Gastrocnemius medialis (tissue), 4 donors: ENCODE data around the gene COL6A6. TPM values are rescaled to one million over a fixed set of nuclear protein-coding genes. Genes with fewer than 3 reads are reported as not detected.

Experiments
- ATAC-seq, 2 donors: fragments of 150-250 bp; one replicate each; pipeline ENCODE4 v1.9.1; 2016
- DNase-seq, 2 donors: peaks; one replicate each; pipeline ENCODE4 v3.0.0-alpha.2; 2019
- H3K27ac ChIP-seq, 4 donors: fragments of 200-600 bp; sonication (generic); 1 replicate in 1 of 4; 2 replicates in 3 of 4; pipeline ENCODE4 v1.5.1; 2016 to 2018; ENCODE audit warnings: mild to moderate bottlenecking in 2 of 4, moderate library complexity in 1 of 4
- H3K27me3 ChIP-seq, 3 donors: fragments of 200-600 bp; sonication (generic) in 2 of 3; 1 replicate in 1 of 3; 2 replicates in 2 of 3; pipeline versions ENCODE4 v1.5.1 to v1.6.0; 2016 to 2019; ENCODE audit warnings: mild to moderate bottlenecking in 1 of 3, moderate library complexity in 1 of 3
- H3K36me3 ChIP-seq, 2 donors: fragments of 200-600 bp; sonication (generic) in 1 of 2; one replicate each; pipeline ENCODE4 v1.5.1; 2017 to 2018
- H3K4me1 ChIP-seq, 2 donors: fragments of 200-600 bp; sonication (generic) in 1 of 2; one replicate each; pipeline ENCODE4 v1.5.1; 2016 to 2017; ENCODE audit warnings: mild to moderate bottlenecking in 2 of 2
- H3K4me3 ChIP-seq, 4 donors: fragments of 200-600 bp; sonication (generic) in 3 of 4; 1 replicate in 1 of 4; 2 replicates in 3 of 4; pipeline ENCODE4 v1.5.1; 2016 to 2019; ENCODE audit warnings: mild to moderate bottlenecking in 2 of 4
- H3K9me3 ChIP-seq, 3 donors: fragments of 200-600 bp; sonication (generic) in 2 of 3; 1 replicate in 1 of 3; 2 replicates in 2 of 3; pipeline ENCODE4 v1.5.1; 2016 to 2019
- CTCF ChIP-seq, 5 experiments: fragments of 450-650 bp in 3 of 5; fragments of 200-600 bp in 2 of 5; sonication (generic) in 2 of 5; IDR thresholded peaks in 4 of 5; conservative IDR thresholded peaks in 1 of 5; 1 replicate in 4 of 5; 2 replicates in 1 of 5; pipeline ENCODE4 v1.5.1; 2016 to 2019; ENCODE audit warnings: antibody characterized with exemption in 5 of 5, mild to moderate bottlenecking in 3 of 5, moderate library complexity in 3 of 5
- POLR2A ChIP-seq, 2 donors: fragments of 450-650 bp; IDR thresholded peaks; one replicate each; pipeline ENCODE4 v1.6.1; 2017; ENCODE audit warnings: antibody characterized with exemption in 2 of 2, mild to moderate bottlenecking in 2 of 2, moderate library complexity in 2 of 2
- in situ Hi-C, 4 donors: fragments of 200-750 bp; cut with MboI; loops; one replicate each; pipeline versions ENCODE4 v1.15.0 to v1.8.0; 2017; ENCODE audit warnings: low sequenced_read_pairs in 4 of 4
- intact Hi-C: fragments of 100-400 bp; cut with DNase I; formaldehyde crosslinking; loops from one replicate; pipeline ENCODE4 v1.15.1; 2023; ENCODE audit warnings: low total_unique reads
- total RNA-seq, 4 donors: library from RNA; depleted of rRNA; stranded (reverse); fragments of >200 nt; gene quantifications; one replicate each; pipeline versions ENCODE4 v1.1.0 to v1.2.3, GENCODE V29; 2016

The COL6A6 gene
- total RNA-seq, 4 donors from 2014 or later = 0.10 to 0.20 (median 0.17) TPM

DNA sequence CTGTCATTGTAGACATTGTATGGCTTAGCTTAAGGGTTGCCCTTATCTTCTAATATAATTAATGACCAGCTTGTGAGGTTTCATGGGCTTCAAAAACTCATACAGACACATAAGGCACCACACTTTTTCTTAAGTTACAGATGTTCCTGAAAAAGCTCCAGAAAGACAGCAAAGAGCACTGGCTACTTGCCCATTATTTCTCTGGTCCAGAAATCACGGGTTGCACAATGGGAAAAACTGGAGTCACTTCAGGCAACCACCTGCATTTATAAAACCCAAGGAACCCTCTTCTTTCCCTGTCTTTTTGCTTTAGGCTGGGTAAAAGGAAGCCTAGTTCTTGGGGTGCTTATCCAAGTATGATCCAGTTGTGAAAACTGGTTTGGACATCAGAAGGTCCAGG is 2.3 kb upstream of the COL6A6 start:
- H3K4me1 ChIP-seq = no peaks in the 10 kb centered on the region
- H3K36me3 ChIP-seq = no peaks in the 10 kb centered on the region
- DNase-seq = peak in 1 of 2 donors; percentile 17
- H3K9me3 ChIP-seq = no peaks in the 10 kb centered on the region
- H3K27ac ChIP-seq = no peak overlapping the region
- intact Hi-C loops = no loop called here
- H3K27me3 ChIP-seq = peaks cover 3 to 25% (median 19%) of the 10 kb centered on the region in 3 donors
- no peak for TF ChIP-seq POLR2A (IDR thresholded peaks at IDR 0.05)
- no peak for TF ChIP-seq CTCF (IDR thresholded peaks at IDR 0.05 in 4 of 5, conservative IDR thresholded peaks at IDR 0.05 in 1 of 5)
- no peak overlapping the region for H3K4me3 ChIP-seq
- in situ Hi-C loops = no loop called here
- no peak for ATAC-seq

GRCh38 chr3:130515755-130516154 is 1.2 kb upstream of the COL6A6 start:
- in situ Hi-C loops (no loop called here), intact Hi-C loops (no loop called here)
- H3K4me3 ChIP-seq = no peak overlapping the region
- no peak overlapping the region for H3K27ac ChIP-seq
- H3K9me3 ChIP-seq = no peaks in the 10 kb centered on the region
- no peak for DNase-seq
- ATAC-seq = no peak
- TF ChIP-seq POLR2A (IDR thresholded peaks at IDR 0.05) (no peak), CTCF (IDR thresholded peaks at IDR 0.05 in 4 of 5, conservative IDR thresholded peaks at IDR 0.05 in 1 of 5) (no peak)
- H3K4me1 ChIP-seq = no peaks in the 10 kb centered on the region
- peaks cover 3 to 25% (median 19%) of the 10 kb centered on the region in 3 donors for H3K27me3 ChIP-seq
- H3K36me3 ChIP-seq = no peaks in the 10 kb centered on the region

- DNase-seq (no peak), ATAC-seq (no peak)
- H3K36me3 ChIP-seq = no peaks in the 10 kb centered on the region
- no peaks in the 10 kb centered on the region for H3K9me3 ChIP-seq
- TF ChIP-seq CTCF (IDR thresholded peaks at IDR 0.05 in 4 of 5, conservative IDR thresholded peaks at IDR 0.05 in 1 of 5) (no peak), POLR2A (IDR thresholded peaks at IDR 0.05) (no peak)
- H3K27me3 ChIP-seq = peaks cover 3 to 25% (median 19%) of the 10 kb centered on the region in 3 donors
- in situ Hi-C loops = no loop called here
- no peaks in the 10 kb centered on the region for H3K4me1 ChIP-seq
- no peak overlapping the region for H3K27ac ChIP-seq
- H3K4me3 ChIP-seq = no peak overlapping the region
- intact Hi-C loops = no loop called here
Measured at GRCh38 chr3:130517602-130518001, 625 bp downstream of the COL6A6 start.

GRCh38 chr3:130519754-130520153 is 2.8 kb downstream of the COL6A6 start:
- intact Hi-C loops = no loop called here
- DNase-seq = no peak
- H3K4me3 ChIP-seq = no peak overlapping the region
- no peak for ATAC-seq
- no peaks in the 10 kb centered on the region for H3K9me3 ChIP-seq
- no peaks in the 10 kb centered on the region for H3K4me1 ChIP-seq
- no peak overlapping the region for H3K27ac ChIP-seq
- TF ChIP-seq CTCF (IDR thresholded peaks at IDR 0.05 in 4 of 5, conservative IDR thresholded peaks at IDR 0.05 in 1 of 5) (no peak), POLR2A (IDR thresholded peaks at IDR 0.05) (no peak)
- no peaks in the 10 kb centered on the region for H3K36me3 ChIP-seq
- peaks cover 3 to 25% (median 19%) of the 10 kb centered on the region in 3 donors for H3K27me3 ChIP-seq
- in situ Hi-C loops = no loop called here

- H3K9me3 ChIP-seq = no peaks in the 10 kb centered on the region
- TF ChIP-seq POLR2A (IDR thresholded peaks at IDR 0.05) (no peak), CTCF (IDR thresholded peaks at IDR 0.05 in 4 of 5, conservative IDR thresholded peaks at IDR 0.05 in 1 of 5) (no peak)
- in situ Hi-C loops = no loop called here
- intact Hi-C loops = no loop called here
- H3K27ac ChIP-seq = no peak overlapping the region
- no peaks in the 10 kb centered on the region for H3K36me3 ChIP-seq
- H3K4me3 ChIP-seq = no peak overlapping the region
- DNase-seq (no peak), ATAC-seq (no peak)
- H3K4me1 ChIP-seq = no peaks in the 10 kb centered on the region
- peaks cover 3 to 15% (median 6%) of the 10 kb centered on the region in 3 donors for H3K27me3 ChIP-seq
Measured at GRCh38 chr3:130522399-130522798, 5.4 kb downstream of the COL6A6 start.
